ENCODE results near the gene CACNA1S.

- no peak for TF ChIP-seq GABPA (IDR thresholded peaks at IDR 0.05; ENCODE audit: borderline replicate concordance, insufficient read depth, low read length)
- no peak for TF ChIP-seq CTCF (IDR thresholded peaks at IDR 0.05; ENCODE audit: control extremely low read depth in 1 of 3, insufficient read depth in 1 of 3, low read depth in 1 of 3, low read length in 3 of 3)
- no peak for TF ChIP-seq POLR2A (IDR thresholded peaks at IDR 0.05; ENCODE audit: control extremely low read depth in 1 of 2, low read depth in 2 of 2, low read length in 2 of 2)
- TF ChIP-seq JUN (IDR thresholded peaks at IDR 0.05; ENCODE audit: low read depth, low read length), result no peak
- no peak for TF ChIP-seq SP1 (IDR thresholded peaks at IDR 0.05; ENCODE audit: low read depth, low read length)
- TF ChIP-seq GTF2F1 (IDR thresholded peaks at IDR 0.05; ENCODE audit: borderline replicate concordance, low read depth, low read length), result no peak
These were observed 12.8 kb upstream of the CACNA1S start for GRCh38 chr1:201125019-201125418.

Data from H1 (cell line).